Measurements from ENCODE around the gene ARID1B. TPM values are rescaled to one million over a fixed set of nuclear protein-coding genes. Genes with fewer than 3 reads are reported as not detected.

The ARID1B gene
- total RNA-seq, 1 experiment from 2014 or later, result 24.2 TPM

- H3K9ac ChIP-seq (ENCODE audit: low read length), result no peak overlapping the region
- no peaks in the 10 kb centered on the region for H3K9me3 ChIP-seq (ENCODE audit: low read length)
- H4K20me1 ChIP-seq (ENCODE audit: low read length), result no peaks in the 10 kb centered on the region
- H3K4me1 ChIP-seq (ENCODE audit: insufficient read depth, low read length), result peaks cover 35% of the 10 kb centered on the region
- H3K9me2 ChIP-seq (replicated peaks; ENCODE audit: low read length), result no peaks in the 10 kb centered on the region
- no peaks in the 10 kb centered on the region for H3F3A ChIP-seq (ENCODE audit: low read length, unreplicated experiment)
- H3K27me3 ChIP-seq (ENCODE audit: low read length), result no peaks in the 10 kb centered on the region
- intact Hi-C loops (cut with micrococcal nuclease), result no loop called here
- TF ChIP-seq, protein P1, sequence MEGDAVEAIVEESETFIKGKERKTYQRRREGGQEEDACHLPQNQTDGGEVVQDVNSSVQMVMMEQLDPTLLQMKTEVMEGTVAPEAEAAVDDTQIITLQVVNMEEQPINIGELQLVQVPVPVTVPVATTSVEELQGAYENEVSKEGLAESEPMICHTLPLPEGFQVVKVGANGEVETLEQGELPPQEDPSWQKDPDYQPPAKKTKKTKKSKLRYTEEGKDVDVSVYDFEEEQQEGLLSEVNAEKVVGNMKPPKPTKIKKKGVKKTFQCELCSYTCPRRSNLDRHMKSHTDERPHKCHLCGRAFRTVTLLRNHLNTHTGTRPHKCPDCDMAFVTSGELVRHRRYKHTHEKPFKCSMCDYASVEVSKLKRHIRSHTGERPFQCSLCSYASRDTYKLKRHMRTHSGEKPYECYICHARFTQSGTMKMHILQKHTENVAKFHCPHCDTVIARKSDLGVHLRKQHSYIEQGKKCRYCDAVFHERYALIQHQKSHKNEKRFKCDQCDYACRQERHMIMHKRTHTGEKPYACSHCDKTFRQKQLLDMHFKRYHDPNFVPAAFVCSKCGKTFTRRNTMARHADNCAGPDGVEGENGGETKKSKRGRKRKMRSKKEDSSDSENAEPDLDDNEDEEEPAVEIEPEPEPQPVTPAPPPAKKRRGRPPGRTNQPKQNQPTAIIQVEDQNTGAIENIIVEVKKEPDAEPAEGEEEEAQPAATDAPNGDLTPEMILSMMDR (conservative IDR thresholded peaks at IDR 0.05; ENCODE audit: low read depth, low read length), result no peak
- TF ChIP-seq EZH2phosphoT487 (IDR thresholded peaks at IDR 0.05; ENCODE audit: borderline replicate concordance, low read length) (no peak), EZH2 (IDR thresholded peaks at IDR 0.05; ENCODE audit: low read length, unreplicated experiment) (no peak)
- POLR2A ChIA-PET (ENCODE audit: unreplicated experiment), result no interaction called here
- no peak overlapping the region for H3K4me3 ChIP-seq (ENCODE audit: low read length)
- no peak overlapping the region for H3K4me2 ChIP-seq (ENCODE audit: low read length)
- no TSS peak for BruUV-seq (replicated peaks)
- CTCF ChIA-PET, result no interaction called here
- no peaks in the 10 kb centered on the region for H3K36me3 ChIP-seq (ENCODE audit: low read depth, low read length)
- H3K79me2 ChIP-seq (ENCODE audit: low read length), result peaks cover 76% of the 10 kb centered on the region
- no peak for DNase-seq
- H3K27ac ChIP-seq (ENCODE audit: low read length), result no peak overlapping the region
- no peak overlapping the region for H2AFZ ChIP-seq (ENCODE audit: low read length)
- no peak for ATAC-seq
Measured at GRCh38 chr6:156961282-156961892, 184.2 kb downstream of the ARID1B start.

DNA sequence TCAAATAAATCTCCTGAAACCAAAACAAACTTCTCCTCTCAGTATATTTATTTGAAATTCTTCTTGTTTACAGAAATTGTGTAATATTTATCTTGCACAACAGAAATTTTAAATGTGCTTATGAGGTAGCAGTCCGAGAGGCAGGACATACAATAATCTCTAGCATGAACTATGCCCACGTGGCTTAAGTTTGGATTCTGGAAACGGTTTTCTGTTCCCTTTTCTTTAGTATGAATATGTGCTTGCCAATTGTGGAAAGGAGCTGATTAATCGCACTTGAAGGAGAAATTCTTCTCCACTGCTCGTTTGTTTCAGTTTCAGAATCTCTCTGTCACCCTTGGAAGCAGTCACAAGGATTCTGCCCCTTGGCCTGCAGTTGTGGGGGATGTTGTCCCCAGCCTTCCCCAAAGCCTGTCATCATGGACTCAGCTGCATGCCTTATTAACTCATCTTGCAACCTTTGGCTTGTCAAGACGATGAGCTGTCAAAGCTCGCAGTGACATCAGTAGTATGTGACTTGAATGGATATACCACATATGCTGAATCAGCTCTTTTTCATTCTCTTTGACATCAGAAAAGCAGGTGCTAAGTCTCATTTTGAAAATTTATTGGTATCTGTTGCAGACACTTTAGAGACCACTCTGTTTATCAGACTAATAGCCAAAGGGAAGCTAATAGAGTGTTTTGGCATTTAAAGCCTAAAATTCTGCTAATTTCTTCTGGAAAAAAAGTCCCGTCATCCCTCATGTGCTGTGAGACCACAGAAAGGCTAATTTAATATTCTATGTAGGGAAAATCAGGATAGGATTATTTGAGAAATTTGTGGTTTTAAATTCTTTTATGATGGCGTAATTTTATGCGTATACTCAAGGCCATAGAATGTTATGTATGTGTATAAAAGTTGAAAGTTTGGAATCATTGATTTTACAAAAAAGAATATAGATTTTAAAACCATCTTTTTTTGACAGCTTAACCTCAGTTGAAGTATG lies 186.8 kb downstream of the ARID1B start:
- Histone ChIP-seq H3K4me1 (ENCODE audit: insufficient read depth, low read length) (peaks cover 23% of the 10 kb centered on the region), H2AFZ (ENCODE audit: low read length) (peak overlapping the region; percentile 61; the same call in 1 of the 2 replicates), H3K79me2 (ENCODE audit: low read length) (peaks cover 77% of the 10 kb centered on the region), H3K4me2 (ENCODE audit: low read length) (peak overlapping the region; percentile 86), H3K4me3 (ENCODE audit: low read length) (peak overlapping the region; percentile 56), H3K27me3 (ENCODE audit: low read length) (no peaks in the 10 kb centered on the region), H4K20me1 (ENCODE audit: low read length) (no peaks in the 10 kb centered on the region), H3K9me3 (ENCODE audit: low read length) (no peaks in the 10 kb centered on the region), H3K36me3 (ENCODE audit: low read depth, low read length) (no peaks in the 10 kb centered on the region), H3K9me2 (replicated peaks; ENCODE audit: low read length) (no peaks in the 10 kb centered on the region), H3K9ac (ENCODE audit: low read length) (peak overlapping the region; percentile 15; the same call in 1 of the 2 replicates), H3F3A (ENCODE audit: low read length, unreplicated experiment) (no peaks in the 10 kb centered on the region), H3K27ac (ENCODE audit: low read length) (peak overlapping the region; percentile 49)
- no TSS peak for BruUV-seq (replicated peaks)
- ATAC-seq, result peak; percentile 68
- intact Hi-C loops (cut with micrococcal nuclease), result loop anchor here (2.0 kb wide), 1 partner anchor 27 kb away; no protein-coding TSS in a partner anchor
- DNase-seq, result peak; percentile 58
- ChIA-PET POLR2A (ENCODE audit: unreplicated experiment) (interaction anchor here (0.7 kb wide), 1 partner anchor 126 kb away, joined by 3 read pairs; no protein-coding TSS in a partner anchor), CTCF (no interaction called here)
- TF ChIP-seq, protein P1 (conservative IDR thresholded peaks at IDR 0.05; ENCODE audit: low read depth, low read length), result no peak
- no peak for TF ChIP-seq EZH2phosphoT487 (IDR thresholded peaks at IDR 0.05; ENCODE audit: borderline replicate concordance, low read length)
- TF ChIP-seq EZH2 (IDR thresholded peaks at IDR 0.05; ENCODE audit: low read length, unreplicated experiment), result no peak
